ENCODE results near the gene DNAJC4.

DNA sequence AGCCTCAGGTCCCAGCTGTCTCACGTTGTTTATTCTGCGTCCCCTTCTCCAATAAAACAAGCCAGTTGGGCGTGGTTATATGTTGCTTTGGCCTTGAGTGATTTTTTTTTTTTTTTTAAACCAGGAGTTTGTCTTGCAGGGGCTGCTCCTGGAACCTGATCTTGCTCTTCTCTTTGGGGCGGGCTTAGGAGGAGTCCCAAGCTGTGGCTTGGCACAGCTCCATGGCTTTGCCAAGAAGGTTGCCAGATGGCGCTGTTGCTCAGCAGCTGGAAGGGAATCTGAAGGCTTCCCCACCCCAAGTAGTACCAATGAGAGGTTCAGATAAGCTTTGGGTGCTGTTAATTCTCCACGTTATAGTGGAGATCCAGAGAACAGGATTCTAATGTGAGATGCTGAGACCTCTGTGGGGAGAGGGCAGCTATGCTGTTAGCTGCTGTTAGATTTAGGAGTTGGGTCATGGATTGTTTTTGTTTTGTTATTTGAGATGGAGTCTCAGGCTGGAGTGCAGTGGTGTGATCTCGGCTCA is 25.8 kb upstream of the DNAJC4 start:
- TF ChIP-seq, protein P1, sequence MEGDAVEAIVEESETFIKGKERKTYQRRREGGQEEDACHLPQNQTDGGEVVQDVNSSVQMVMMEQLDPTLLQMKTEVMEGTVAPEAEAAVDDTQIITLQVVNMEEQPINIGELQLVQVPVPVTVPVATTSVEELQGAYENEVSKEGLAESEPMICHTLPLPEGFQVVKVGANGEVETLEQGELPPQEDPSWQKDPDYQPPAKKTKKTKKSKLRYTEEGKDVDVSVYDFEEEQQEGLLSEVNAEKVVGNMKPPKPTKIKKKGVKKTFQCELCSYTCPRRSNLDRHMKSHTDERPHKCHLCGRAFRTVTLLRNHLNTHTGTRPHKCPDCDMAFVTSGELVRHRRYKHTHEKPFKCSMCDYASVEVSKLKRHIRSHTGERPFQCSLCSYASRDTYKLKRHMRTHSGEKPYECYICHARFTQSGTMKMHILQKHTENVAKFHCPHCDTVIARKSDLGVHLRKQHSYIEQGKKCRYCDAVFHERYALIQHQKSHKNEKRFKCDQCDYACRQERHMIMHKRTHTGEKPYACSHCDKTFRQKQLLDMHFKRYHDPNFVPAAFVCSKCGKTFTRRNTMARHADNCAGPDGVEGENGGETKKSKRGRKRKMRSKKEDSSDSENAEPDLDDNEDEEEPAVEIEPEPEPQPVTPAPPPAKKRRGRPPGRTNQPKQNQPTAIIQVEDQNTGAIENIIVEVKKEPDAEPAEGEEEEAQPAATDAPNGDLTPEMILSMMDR (IDR thresholded peaks at IDR 0.05; ENCODE audit: low read length), result peak; percentile 86
- no peak for TF ChIP-seq EZH2 (IDR thresholded peaks at IDR 0.05; ENCODE audit: borderline replicate concordance, low read length)

Measured in OCI-LY1 (cell line).